Hematopoietic multipotent progenitor cell treated with erythropoietin and hydrocortisone succinate and interleukin-3 and kit ligand, for 15 days (in vitro differentiated cells): ENCODE data around the gene NBEA.

ENCODE experiments used
- DNase-seq: peaks from one replicate; pipeline ENCODE4 v3.0.0-alpha.2; 2015; ENCODE audit warnings: low spot score

Gene NBEA

GRCh38 chr13:35283856-35284255, 341.8 kb downstream of the NBEA start:
- no peak for DNase-seq

- no peak for DNase-seq
Measured at GRCh38 chr13:35285677-35286076, 343.6 kb downstream of the NBEA start.

GRCh38 chr13:35292329-35292728, 350.3 kb downstream of the NBEA start:
- DNase-seq, result no peak

DNA sequence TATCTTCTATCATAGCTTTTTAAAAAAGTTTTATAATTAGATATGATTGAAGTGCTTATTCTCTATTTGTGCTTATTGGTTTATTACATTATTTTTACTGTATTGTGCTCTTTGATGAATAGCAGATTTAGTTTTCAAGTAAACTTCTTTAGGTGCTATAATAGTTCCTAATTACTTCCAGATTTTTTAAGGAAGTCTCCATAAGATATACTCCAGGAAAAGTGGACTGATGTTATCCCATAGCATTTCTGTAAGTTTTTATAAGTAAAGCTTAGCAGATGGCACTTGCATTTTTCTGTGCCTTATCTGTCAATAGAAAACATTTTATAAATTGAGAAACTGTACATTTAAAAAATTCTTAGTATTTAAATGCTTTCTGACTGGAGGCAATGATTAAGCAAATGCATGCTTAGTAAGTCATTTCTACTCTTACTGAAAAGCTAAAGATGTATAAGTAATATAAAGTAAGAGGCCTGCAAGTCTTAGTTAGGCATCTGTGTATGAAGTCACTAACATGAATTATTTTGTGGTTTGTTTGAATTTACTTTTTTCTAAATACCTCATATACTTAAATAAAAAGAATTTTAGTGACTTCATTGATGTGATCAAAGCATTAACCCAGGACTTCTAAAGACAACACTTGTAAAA, 351.6 kb downstream of the NBEA start:
- no peak for DNase-seq

DNA sequence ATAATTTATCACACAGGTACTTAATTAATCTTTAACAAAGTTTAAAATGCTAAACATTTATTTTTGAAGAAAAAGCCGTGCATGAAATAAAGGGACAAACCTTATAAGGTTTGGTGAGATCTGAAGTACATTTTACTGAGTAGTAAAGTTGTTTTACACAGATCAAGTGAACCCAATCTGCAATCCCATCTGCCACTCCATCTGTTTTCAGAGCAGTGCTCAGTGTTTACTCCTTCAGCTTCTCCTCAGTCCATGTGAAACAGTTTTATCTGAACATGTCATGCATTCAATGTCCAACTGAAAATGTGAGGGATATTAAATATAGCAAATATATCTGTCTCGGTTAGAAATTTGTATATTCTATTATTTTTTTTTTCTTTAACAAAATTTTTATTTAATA, 367.6 kb downstream of the NBEA start:
- no peak for DNase-seq

DNA sequence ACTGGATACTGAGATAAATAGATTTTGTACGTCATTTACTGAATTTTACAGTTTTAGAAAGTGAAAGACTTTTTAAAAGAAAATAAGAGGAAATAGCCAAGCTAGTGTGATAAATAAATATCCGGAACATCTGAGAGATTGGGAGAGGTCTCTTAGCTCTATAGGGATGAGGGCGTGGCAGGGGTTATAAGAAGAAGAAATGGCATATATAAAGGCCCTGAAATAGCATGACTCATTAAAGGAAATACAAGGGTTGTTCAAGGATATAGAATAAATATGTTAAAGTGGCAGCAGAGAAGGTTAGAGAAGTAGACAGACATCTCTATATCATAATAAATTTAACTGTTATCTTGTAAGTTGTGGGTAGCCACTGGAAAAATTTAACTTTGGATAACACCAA, 390.1 kb downstream of the NBEA start:
- no peak for DNase-seq

DNA sequence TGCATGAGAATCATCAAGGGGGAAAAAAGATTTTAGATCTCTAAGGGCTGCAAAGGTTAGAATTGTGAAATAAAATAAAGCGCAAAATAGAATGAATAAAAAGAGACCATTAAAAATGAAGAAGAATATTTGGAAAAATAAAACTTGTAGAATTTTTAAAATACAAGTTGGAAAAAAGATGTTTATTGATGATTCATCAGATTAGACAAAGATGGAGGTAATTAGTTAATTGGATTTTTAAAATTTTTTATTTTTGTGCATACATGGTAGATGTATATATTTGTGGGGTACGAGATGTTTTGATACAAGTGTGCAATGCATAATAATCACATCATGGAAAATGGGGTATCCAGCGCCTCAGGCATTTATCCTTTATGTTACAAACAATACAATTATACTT, 391.1 kb downstream of the NBEA start:
- DNase-seq, result no peak

DNA sequence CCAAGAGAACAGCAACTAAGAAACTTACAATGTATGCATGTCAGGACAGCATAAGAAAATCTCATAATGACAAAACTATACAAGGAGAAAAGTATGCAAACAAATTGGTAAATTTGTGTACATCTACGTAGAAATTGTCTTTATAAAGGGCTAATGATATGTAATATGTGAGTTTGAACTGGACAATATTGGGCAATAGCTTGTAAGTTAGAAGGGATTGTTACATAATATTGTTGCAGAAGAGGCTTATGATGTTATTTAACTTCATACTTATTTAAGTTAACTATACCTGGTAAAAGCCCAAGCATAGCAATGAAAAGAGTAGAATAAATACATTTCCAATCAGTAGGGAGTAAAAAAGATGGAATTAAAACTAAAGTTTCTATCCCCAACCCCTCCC, 400.4 kb downstream of the NBEA start:
- DNase-seq, result no peak

- no peak for DNase-seq
Measured at GRCh38 chr13:35343417-35343816, 401.3 kb downstream of the NBEA start.

GRCh38 chr13:35345992-35346391, 403.9 kb downstream of the NBEA start:
- no peak for DNase-seq

- no peak for DNase-seq
Measured at GRCh38 chr13:35346494-35346893, 404.4 kb downstream of the NBEA start.

DNA sequence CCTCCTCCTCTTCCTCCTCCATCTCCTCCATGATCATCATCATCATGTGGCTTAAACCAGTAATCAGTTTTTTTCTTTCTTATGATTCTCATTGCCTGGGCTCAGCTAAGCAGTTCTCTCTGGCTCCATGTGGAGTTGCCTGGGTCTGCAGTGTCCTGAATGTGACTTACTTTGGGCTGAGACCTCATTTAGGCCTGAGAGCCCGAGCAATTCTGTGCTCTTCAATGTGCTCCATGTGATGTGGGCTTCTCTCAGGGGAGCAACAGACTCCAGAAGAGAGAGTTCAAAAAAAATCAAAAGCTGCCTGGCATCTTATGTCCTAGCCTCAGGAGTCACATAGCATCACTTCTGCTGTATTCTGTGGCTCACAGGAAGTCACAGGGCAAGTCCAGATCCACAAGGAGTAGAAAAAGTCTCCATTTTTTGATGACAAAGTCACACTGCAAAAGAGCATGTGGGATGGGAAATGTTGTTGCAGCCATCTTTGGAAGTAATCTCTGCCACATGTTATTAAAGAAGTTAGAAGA, 405.7 kb downstream of the NBEA start:
- no peak for DNase-seq

- no peak for DNase-seq
Measured at GRCh38 chr13:35349052-35349451, 407.0 kb downstream of the NBEA start.

- no peak for DNase-seq
Measured at GRCh38 chr13:35349673-35350278, 407.7 kb downstream of the NBEA start.

GRCh38 chr13:35354285-35354684, 412.2 kb downstream of the NBEA start:
- DNase-seq, result no peak

GRCh38 chr13:35354882-35355281, 412.8 kb downstream of the NBEA start:
- DNase-seq, result no peak

GRCh38 chr13:35356572-35356971, 414.5 kb downstream of the NBEA start:
- no peak for DNase-seq

DNA sequence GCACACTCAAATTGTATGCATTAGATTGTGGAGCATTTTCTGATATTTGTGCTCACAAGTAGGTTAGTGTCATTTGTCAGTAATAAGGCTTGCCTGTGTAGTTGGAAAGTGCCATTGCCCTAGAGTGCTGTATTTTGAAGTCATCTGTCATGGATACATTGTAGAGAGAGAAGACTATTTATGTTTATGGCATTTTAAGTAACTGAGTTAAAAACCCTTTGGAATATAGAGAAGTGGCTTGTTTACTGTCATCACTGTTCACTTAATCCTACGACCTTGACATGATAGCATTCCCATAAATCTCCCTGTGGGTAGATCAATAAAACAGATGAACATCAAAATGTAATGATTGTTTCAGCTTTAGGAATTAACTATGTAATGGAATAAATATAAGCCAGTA, 423.8 kb downstream of the NBEA start:
- DNase-seq, result no peak

DNA sequence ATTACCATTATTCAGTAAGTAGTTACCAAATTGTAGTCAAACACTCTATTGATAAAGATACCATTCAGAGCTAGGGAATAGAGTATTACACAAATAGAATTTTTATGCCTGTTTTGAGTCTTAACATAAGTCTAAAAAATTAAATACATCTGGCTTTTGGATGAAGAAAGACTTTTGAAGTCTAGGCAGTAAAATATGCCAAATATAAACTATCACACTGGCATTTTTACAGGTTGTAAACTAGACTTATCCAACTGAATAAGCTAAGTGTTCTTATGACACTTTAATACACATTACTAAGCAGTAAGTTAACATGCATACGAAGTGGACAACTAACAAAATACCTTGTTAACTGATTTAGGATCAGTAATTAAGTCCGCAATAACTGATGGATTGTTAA, 425.5 kb downstream of the NBEA start:
- no peak for DNase-seq

DNA sequence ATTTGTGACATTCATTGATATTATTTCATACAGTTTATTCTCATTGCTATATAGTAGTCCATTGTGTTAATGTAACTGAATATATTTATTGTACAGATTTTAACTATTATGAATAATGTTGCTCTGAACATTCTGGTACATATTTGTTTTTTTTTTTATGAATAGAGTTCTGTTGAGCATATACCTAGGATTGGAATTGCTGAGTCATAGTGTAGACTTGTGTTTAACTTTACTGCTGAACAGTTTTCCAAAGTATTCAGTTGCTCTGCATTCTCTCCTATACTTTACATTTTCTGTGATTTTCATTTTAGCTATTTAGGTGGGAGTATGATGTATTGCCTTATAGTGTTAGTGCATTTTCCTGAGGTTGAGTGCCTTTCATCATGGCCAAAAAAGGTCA, 436.9 kb downstream of the NBEA start:
- DNase-seq, result no peak

DNA sequence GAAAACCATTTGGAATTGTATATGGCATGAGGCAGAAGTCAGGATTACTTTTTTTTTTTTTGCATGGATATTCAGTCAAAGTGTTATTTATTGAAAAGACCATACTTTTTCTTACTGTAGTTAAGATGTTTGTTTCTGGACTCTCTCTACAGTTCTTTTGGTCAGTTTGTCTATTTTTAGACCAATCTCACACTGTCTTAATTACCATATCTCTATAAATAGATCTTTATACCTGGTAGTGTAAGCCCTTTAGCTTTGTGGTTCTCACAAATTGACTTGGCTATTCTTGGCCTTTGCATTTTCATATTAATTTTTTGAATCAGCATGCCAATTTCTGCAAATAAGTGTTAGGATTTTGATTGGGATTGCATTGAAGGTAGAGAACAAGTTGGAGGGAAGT, 437.6 kb downstream of the NBEA start:
- no peak for DNase-seq

GRCh38 chr13:35387682-35388250, 445.7 kb downstream of the NBEA start:
- no peak for DNase-seq

GRCh38 chr13:35388441-35389355, 446.6 kb downstream of the NBEA start:
- DNase-seq, result no peak
